A549 (cell line): Measurements from ENCODE around the gene ZNF331. TPM values are rescaled to one million over a fixed set of nuclear protein-coding genes. Genes with fewer than 3 reads are reported as not detected.
"Not testable (repeated sequence)": the region's sequence is repeated elsewhere in the genome, so short reads cannot be mapped to it uniquely, and the experiment has no call there.

ENCODE experiments used
- ATAC-seq, 2 experiments: fragments of 200-7000 bp in 1 of 2; fragments of >200 bp in 1 of 2; cut with Nextera tagmentation in 1 of 2; cut with Tn5 transposase in 1 of 2; 3 replicates each; pipeline versions ENCODE4 v1.8.0 to v1.9.1; 2018 to 2020; ENCODE audit warnings: mild to moderate bottlenecking in 1 of 2, moderate library complexity in 1 of 2
- CTCF ChIA-PET: fragments of 300-600 bp; sonication (Branson Sonifier 250); formaldehyde crosslinking; extraction: SDS; loops from one replicate; lab custom pipeline; 2021; ENCODE audit warnings: antibody characterized with exemption, inconsistent platforms; lab: Yijun Ruan, JAX
- POLR2A ChIA-PET: fragments of 350-600 bp; formaldehyde crosslinking; extraction: SDS; loops from one replicate; lab custom pipeline; 2021; ENCODE audit warnings: antibody characterized with exemption, inconsistent platforms; lab: Yijun Ruan, JAX
- DNase-seq, 2 experiments: peaks; one replicate each; pipeline versions ENCODE4 v3.0.0 to v3.0.0-alpha.2; 2011 to 2016; ENCODE audit warnings: low read depth in 1 of 2, low spot score in 1 of 2
- FAIRE-seq: peaks from 2 replicates; lab custom pipeline; 2011; peaks lifted over from hg19 to GRCh38; lab: Jason Lieb, UNC
- H3K27ac ChIP-seq, 2 experiments: fragments of >200 bp; sonication (Bioruptor Twin); formaldehyde crosslinking; 3 replicates each; pipeline ENCODE4 v1.5.1; 2016 to 2017
- H3K4me1 ChIP-seq: fragments of >200 bp; sonication (Bioruptor Twin); formaldehyde crosslinking; 3 replicates; pipeline ENCODE4 v1.6.1; 2016
- H3K4me2 ChIP-seq: fragments of >200 bp; sonication (Bioruptor Twin); formaldehyde crosslinking; 3 replicates; pipeline ENCODE4 v1.6.1; 2016
- H3K4me3 ChIP-seq: fragments of >200 bp; sonication (Bioruptor Twin); formaldehyde crosslinking; 3 replicates; pipeline ENCODE4 v1.5.1; 2016
- H3K9me3 ChIP-seq: fragments of >200 bp; sonication (Bioruptor Twin); formaldehyde crosslinking; 3 replicates; pipeline ENCODE4 v1.6.1; 2016
- CBX8 ChIP-seq: fragments of 200-600 bp; sonication (generic); IDR thresholded peaks from 2 replicates; pipeline ENCODE4 v1.6.1; 2016
- CHD2 ChIP-seq: fragments of 150-350 bp; IDR thresholded peaks from 2 replicates; pipeline ENCODE4 v1.6.1; 2014; ENCODE audit warnings: low read length; ENCODE audit not compliant: partially characterized antibody
- FOSB ChIP-seq: fragments of 250-450 bp; sonication (Bioruptor Pico); IDR thresholded peaks from 2 replicates; pipeline ENCODE4 v1.5.0; 2020; ENCODE audit warnings: mild to moderate bottlenecking, moderate library complexity
- FOSL2 ChIP-seq, 2 experiments: fragments of 450-650 bp in 1 of 2; fragments of >200 bp in 1 of 2; sonication (Bioruptor Twin) in 1 of 2; formaldehyde crosslinking; IDR thresholded peaks; 2 replicates each; pipeline versions ENCODE4 v1.5.0 to v1.6.1; 2016 to 2020; ENCODE audit warnings: mild to moderate bottlenecking in 1 of 2, moderate library complexity in 1 of 2
- HDAC2 ChIP-seq: fragments of 200-600 bp; sonication (generic); IDR thresholded peaks from 2 replicates; pipeline ENCODE4 v1.6.1; 2016
- JUNB ChIP-seq: fragments of >200 bp; sonication (Bioruptor Twin); formaldehyde crosslinking; IDR thresholded peaks from 2 replicates; pipeline ENCODE4 v1.6.1; 2016
- MAZ ChIP-seq: fragments of 150-350 bp; IDR thresholded peaks from 2 replicates; pipeline ENCODE4 v1.6.1; 2014; ENCODE audit warnings: antibody characterized with exemption, low read depth, low read length, borderline replicate concordance
- NR3C1 ChIP-seq: fragments of >200 bp; sonication (Bioruptor Twin); formaldehyde crosslinking; IDR thresholded peaks from 3 replicates; pipeline ENCODE4 v1.6.1; 2017
- POLR2AphosphoS2 ChIP-seq: conservative IDR thresholded peaks from 2 replicates; pipeline ENCODE4 v1.6.1; 2012; ENCODE audit warnings: low read length, improper control_type of control experiment, inconsistent platforms
- RFX5 ChIP-seq: fragments of 450-650 bp; IDR thresholded peaks from 2 replicates; pipeline ENCODE4 v1.7.1; 2014; ENCODE audit warnings: antibody characterized with exemption, mild to moderate bottlenecking, moderate library complexity
- RNF2 ChIP-seq: fragments of 200-600 bp; sonication (generic); IDR thresholded peaks from 2 replicates; pipeline ENCODE4 v1.6.1; 2016; ENCODE audit warnings: low read depth, mild to moderate bottlenecking, antibody characterized with exemption, moderate library complexity, borderline replicate concordance
- SMC3 ChIP-seq: fragments of >200 bp; sonication (Bioruptor Twin); formaldehyde crosslinking; IDR thresholded peaks from 3 replicates; pipeline ENCODE4 v1.6.1; 2018; ENCODE audit warnings: inconsistent platforms
- ZC3H11A ChIP-seq: fragments of 450-650 bp; IDR thresholded peaks from 2 replicates; pipeline ENCODE4 v1.6.1; 2014; ENCODE audit warnings: antibody characterized with exemption, mild to moderate bottlenecking
- ZFP36 ChIP-seq: fragments of 450-650 bp; IDR thresholded peaks from 2 replicates; pipeline ENCODE4 v1.6.1; 2014; ENCODE audit warnings: borderline replicate concordance; ENCODE audit not compliant: partially characterized antibody
- ZNF302 ChIP-seq: fragments of 250-450 bp; sonication (Bioruptor Pico); IDR thresholded peaks from 2 replicates; pipeline ENCODE4 v1.9.0; 2021; ENCODE audit warnings: inconsistent platforms, mild to moderate bottlenecking, moderate library complexity
- WGBS: methylation state at CpG from one replicate; pipeline ENCODE4 v1.1.6; 2017; ENCODE audit errors: missing lambda C conversion rate; 5-methylcytosine and 5-hydroxymethylcytosine counted together
- polyA plus RNA-seq, 4 experiments: library from polyadenylated mRNA; depleted of rRNA in 3 of 4; stranded (reverse); fragments of >200 nt; fragmentation: RNase III in 1 of 4; extraction: RNeasy Plus Mini Kit Qiagen cat#74134 plus additional on column Dnase treatment in 1 of 4; gene quantifications; 2 replicates in 3 of 4; 3 replicates in 1 of 4; pipeline ENCODE4 v1.2.3, GENCODE V29; 2011 to 2017
- TF ChIP-seq, protein P1 (sequence below): IDR thresholded peaks from 2 replicates; pipeline ENCODE4 v1.6.1; 2012
- TF ChIP-seq, protein P2 (sequence below): fragments of 200-600 bp; sonication (generic); IDR thresholded peaks from 2 replicates; pipeline ENCODE4 v1.6.1; 2016; ENCODE audit warnings: antibody characterized with exemption, mild to moderate bottlenecking, moderate library complexity
- TF ChIP-seq, protein P3 (sequence below): fragments of 450-650 bp; IDR thresholded peaks from 2 replicates; pipeline ENCODE4 v1.6.1; 2014; ENCODE audit warnings: antibody characterized with exemption
- TF ChIP-seq, protein P4 (sequence below): fragments of >200 bp; sonication (Bioruptor Twin); formaldehyde crosslinking; IDR thresholded peaks from 3 replicates; pipeline ENCODE4 v1.6.1; 2016
- TF ChIP-seq, protein P5 (sequence below): fragments of >200 bp; sonication (Bioruptor Twin); formaldehyde crosslinking; IDR thresholded peaks from 3 replicates; pipeline ENCODE4 v1.5.1; 2016

Gene ZNF331
- polyA plus RNA-seq, 2 of the 4 experiments (the other 2 are of a cell fraction), result 14.5 to 18.1 TPM

DNA sequence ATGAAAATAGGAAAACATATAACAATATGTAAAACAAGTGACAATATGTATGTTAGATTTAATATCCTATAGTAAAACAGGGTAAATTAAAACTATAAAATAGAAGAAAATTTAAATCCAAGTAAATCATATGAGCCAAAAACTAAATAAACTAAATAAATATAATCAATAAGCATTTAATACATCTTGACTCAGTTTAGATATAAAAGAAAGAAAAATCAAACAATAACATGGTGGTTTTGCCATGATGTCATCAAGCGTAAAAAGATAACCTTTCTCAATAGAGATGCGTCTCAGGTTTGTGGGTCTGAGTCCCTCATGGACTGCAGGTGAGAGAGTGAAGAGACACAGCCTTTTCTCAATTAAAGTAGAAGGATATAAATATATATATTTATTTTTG lies 26.6 kb upstream of the ZNF331 start:
- Histone ChIP-seq H3K4me3 (no peak overlapping the region), H3K27ac (no peak overlapping the region)
- FAIRE-seq, result no peak
- 57% methylated on average over 2 of the region's 2 CpGs for WGBS
- no peak for TF ChIP-seq NR3C1
- no peak for TF ChIP-seq HDAC2
- TF ChIP-seq, protein P1, sequence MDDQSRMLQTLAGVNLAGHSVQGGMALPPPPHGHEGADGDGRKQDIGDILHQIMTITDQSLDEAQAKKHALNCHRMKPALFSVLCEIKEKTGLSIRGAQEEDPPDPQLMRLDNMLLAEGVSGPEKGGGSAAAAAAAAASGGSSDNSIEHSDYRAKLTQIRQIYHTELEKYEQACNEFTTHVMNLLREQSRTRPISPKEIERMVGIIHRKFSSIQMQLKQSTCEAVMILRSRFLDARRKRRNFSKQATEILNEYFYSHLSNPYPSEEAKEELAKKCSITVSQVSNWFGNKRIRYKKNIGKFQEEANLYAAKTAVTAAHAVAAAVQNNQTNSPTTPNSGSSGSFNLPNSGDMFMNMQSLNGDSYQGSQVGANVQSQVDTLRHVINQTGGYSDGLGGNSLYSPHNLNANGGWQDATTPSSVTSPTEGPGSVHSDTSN, result no peak
- no peak for TF ChIP-seq ZFP36
- TF ChIP-seq JUNB, result no peak
- TF ChIP-seq RNF2, result no peak
- no peak for TF ChIP-seq MAZ
- TF ChIP-seq, protein P2, sequence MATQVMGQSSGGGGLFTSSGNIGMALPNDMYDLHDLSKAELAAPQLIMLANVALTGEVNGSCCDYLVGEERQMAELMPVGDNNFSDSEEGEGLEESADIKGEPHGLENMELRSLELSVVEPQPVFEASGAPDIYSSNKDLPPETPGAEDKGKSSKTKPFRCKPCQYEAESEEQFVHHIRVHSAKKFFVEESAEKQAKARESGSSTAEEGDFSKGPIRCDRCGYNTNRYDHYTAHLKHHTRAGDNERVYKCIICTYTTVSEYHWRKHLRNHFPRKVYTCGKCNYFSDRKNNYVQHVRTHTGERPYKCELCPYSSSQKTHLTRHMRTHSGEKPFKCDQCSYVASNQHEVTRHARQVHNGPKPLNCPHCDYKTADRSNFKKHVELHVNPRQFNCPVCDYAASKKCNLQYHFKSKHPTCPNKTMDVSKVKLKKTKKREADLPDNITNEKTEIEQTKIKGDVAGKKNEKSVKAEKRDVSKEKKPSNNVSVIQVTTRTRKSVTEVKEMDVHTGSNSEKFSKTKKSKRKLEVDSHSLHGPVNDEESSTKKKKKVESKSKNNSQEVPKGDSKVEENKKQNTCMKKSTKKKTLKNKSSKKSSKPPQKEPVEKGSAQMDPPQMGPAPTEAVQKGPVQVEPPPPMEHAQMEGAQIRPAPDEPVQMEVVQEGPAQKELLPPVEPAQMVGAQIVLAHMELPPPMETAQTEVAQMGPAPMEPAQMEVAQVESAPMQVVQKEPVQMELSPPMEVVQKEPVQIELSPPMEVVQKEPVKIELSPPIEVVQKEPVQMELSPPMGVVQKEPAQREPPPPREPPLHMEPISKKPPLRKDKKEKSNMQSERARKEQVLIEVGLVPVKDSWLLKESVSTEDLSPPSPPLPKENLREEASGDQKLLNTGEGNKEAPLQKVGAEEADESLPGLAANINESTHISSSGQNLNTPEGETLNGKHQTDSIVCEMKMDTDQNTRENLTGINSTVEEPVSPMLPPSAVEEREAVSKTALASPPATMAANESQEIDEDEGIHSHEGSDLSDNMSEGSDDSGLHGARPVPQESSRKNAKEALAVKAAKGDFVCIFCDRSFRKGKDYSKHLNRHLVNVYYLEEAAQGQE, result no peak
- TF ChIP-seq, all 56 proteins: peak for 0
- no peaks in the 10 kb centered on the region for H3K4me1 ChIP-seq
- ATAC-seq (no peak), DNase-seq (no peak)
- no peak overlapping the region for H3K4me2 ChIP-seq
- ChIA-PET CTCF (no interaction called here), POLR2A (no interaction called here)
- H3K9me3 ChIP-seq, result peaks cover 36% of the 10 kb centered on the region; the same call in 2 of the 3 replicates

DNA sequence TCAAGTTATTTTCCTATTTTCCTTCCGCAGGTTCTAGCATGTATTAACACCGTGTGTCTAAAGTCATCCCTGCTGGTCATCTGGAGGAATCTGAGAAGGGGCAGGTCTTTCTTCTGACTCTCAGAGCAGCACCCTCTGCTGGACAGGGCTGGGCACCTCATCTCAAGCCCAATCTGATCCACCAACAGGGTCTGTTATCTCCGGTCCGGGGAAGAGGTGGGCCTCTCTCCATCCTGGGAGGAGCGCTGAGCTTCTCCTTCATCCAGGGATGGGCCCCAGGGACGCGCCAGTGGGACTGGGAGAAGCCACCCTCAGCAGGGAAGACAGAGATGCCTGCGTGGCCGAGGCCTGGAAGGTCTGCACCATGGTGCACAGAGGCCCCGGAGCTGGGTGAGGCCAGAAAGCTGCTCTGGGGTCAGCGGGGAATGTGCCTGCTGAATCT lies 26.0 kb upstream of the ZNF331 start:
- FAIRE-seq (no peak), ATAC-seq (peak; percentile 24 to 88; a peak in 3 of 6 replicates), DNase-seq (peak in 1 of 2 experiments; percentile 69)
- peaks cover 36% of the 10 kb centered on the region for H3K9me3 ChIP-seq
- no peak overlapping the region for H3K4me3 ChIP-seq
- ChIA-PET CTCF (no interaction called here), POLR2A (no interaction called here)
- H3K4me2 ChIP-seq, result no peak overlapping the region
- 25% methylated on average over 8 of the region's 11 CpGs for WGBS
- H3K27ac ChIP-seq, result no peak overlapping the region
- no peaks in the 10 kb centered on the region for H3K4me1 ChIP-seq
- TF ChIP-seq, protein P3, sequence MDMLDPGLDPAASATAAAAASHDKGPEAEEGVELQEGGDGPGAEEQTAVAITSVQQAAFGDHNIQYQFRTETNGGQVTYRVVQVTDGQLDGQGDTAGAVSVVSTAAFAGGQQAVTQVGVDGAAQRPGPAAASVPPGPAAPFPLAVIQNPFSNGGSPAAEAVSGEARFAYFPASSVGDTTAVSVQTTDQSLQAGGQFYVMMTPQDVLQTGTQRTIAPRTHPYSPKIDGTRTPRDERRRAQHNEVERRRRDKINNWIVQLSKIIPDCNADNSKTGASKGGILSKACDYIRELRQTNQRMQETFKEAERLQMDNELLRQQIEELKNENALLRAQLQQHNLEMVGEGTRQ, result no peak
- no peak for TF ChIP-seq ZFP36
- TF ChIP-seq POLR2AphosphoS2, result no peak
- TF ChIP-seq, protein P4, sequence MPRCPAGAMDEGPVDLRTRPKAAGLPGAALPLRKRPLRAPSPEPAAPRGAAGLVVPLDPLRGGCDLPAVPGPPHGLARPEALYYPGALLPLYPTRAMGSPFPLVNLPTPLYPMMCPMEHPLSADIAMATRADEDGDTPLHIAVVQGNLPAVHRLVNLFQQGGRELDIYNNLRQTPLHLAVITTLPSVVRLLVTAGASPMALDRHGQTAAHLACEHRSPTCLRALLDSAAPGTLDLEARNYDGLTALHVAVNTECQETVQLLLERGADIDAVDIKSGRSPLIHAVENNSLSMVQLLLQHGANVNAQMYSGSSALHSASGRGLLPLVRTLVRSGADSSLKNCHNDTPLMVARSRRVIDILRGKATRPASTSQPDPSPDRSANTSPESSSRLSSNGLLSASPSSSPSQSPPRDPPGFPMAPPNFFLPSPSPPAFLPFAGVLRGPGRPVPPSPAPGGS, result no peak
- TF ChIP-seq SMC3, result no peak
- no peak for TF ChIP-seq ZNF302
- TF ChIP-seq RNF2, result no peak
- no peak for TF ChIP-seq FOSB (CRISPR knock-in tag)
- no peak for TF ChIP-seq RFX5
- TF ChIP-seq, protein P5, sequence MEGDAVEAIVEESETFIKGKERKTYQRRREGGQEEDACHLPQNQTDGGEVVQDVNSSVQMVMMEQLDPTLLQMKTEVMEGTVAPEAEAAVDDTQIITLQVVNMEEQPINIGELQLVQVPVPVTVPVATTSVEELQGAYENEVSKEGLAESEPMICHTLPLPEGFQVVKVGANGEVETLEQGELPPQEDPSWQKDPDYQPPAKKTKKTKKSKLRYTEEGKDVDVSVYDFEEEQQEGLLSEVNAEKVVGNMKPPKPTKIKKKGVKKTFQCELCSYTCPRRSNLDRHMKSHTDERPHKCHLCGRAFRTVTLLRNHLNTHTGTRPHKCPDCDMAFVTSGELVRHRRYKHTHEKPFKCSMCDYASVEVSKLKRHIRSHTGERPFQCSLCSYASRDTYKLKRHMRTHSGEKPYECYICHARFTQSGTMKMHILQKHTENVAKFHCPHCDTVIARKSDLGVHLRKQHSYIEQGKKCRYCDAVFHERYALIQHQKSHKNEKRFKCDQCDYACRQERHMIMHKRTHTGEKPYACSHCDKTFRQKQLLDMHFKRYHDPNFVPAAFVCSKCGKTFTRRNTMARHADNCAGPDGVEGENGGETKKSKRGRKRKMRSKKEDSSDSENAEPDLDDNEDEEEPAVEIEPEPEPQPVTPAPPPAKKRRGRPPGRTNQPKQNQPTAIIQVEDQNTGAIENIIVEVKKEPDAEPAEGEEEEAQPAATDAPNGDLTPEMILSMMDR, result no peak
- TF ChIP-seq CHD2, result no peak
- no peak for TF ChIP-seq ZC3H11A
- no peak for TF ChIP-seq FOSL2 (IDR thresholded peaks at IDR 0.05)
- no peak for TF ChIP-seq FOSL2 (CRISPR knock-in tag; IDR thresholded peaks at IDR 0.05)
- no peak for TF ChIP-seq CBX8
- TF ChIP-seq, all 56 proteins: peak for 0

DNA sequence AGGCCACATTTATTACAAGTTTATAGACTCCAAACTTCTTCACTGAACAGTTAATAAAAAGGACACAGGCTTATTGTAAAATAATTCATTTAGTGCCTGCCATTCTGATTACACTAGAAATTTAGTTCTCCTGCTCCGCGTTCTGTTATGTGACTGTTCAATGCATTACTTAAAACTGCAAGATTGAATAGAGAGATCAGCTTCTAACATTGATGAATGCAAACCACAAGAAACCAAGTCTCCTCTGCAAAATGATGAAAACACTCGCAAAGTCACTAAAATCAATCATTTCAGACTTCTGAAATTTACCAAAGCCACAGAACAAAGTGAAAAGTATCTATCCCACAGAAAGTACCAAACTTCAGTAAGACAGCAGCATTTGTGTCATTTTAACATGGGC lies 22.9 kb upstream of the ZNF331 start:
- FAIRE-seq, result peak; percentile 86
- DNase-seq, ATAC-seq, H3K4me2 ChIP-seq, H3K27ac ChIP-seq, H3K4me1 ChIP-seq, POLR2A ChIA-PET, CTCF ChIA-PET, H3K4me3 ChIP-seq: not testable (repeated sequence)
- H3K9me3 ChIP-seq, result peaks cover 44% of the 10 kb centered on the region
- WGBS, result 90% methylated on average over 3 of the region's 3 CpGs
